PC-9 (cell line): ENCODE results near the gene ADAMTSL2. TPM values are rescaled to one million over a fixed set of nuclear protein-coding genes. Genes with fewer than 3 reads are reported as not detected.

Experiments
- BruUV-seq: library from RNA; stranded (reverse); fragments of 400-500 nt; replicated peaks from 2 replicates; lab custom pipeline; 2021; lab: Mats Ljungman, UMichigan
- CTCF ChIA-PET: fragments of 300-600 bp; sonication (Branson Sonifier 250); formaldehyde crosslinking; loops from one replicate; lab custom pipeline; 2022; ENCODE audit warnings: antibody characterized with exemption; lab: Charles Lee
- POLR2A ChIA-PET: fragments of 300-600 bp; sonication (Branson Sonifier 250); formaldehyde crosslinking; loops from one replicate; lab custom pipeline; 2022; ENCODE audit warnings: antibody characterized with exemption; ENCODE audit not compliant: unreplicated experiment; lab: Charles Lee
- DNase-seq, 2 experiments: peaks; one replicate each; pipeline versions ENCODE4 v3.0.0 to v3.0.0-alpha.2; 2015 to 2022; ENCODE audit warnings: mixed read lengths in 1 of 2
- H2AFZ ChIP-seq: fragments of 200-600 bp; sonication (generic); 2 replicates; pipeline ENCODE4 v1.8.1; 2017; ENCODE audit warnings: antibody characterized with exemption
- H3F3A ChIP-seq: fragments of 200-600 bp; sonication (generic); 2 replicates; pipeline ENCODE4 v1.8.1; 2017; ENCODE audit warnings: antibody characterized with exemption, mild to moderate bottlenecking, low read depth; ENCODE audit not compliant: insufficient read depth
- H3K27ac ChIP-seq: fragments of 200-600 bp; sonication (generic); 2 replicates; pipeline ENCODE4 v1.6.1; 2016; ENCODE audit warnings: mixed run types
- H3K27me3 ChIP-seq: fragments of 200-600 bp; sonication (generic); 2 replicates; pipeline ENCODE4 v1.6.1; 2016; ENCODE audit warnings: low read depth, mixed run types; ENCODE audit not compliant: insufficient read depth
- H3K36me3 ChIP-seq: fragments of 200-600 bp; sonication (generic); 2 replicates; pipeline ENCODE4 v1.6.1; 2016; ENCODE audit warnings: low read depth, mixed run types
- H3K4me1 ChIP-seq: fragments of 200-600 bp; sonication (generic); replicated peaks from 2 replicates; pipeline ENCODE4 v1.6.1; 2016; ENCODE audit warnings: mixed run types; ENCODE audit not compliant: insufficient read depth
- H3K4me2 ChIP-seq: fragments of 200-600 bp; sonication (generic); 2 replicates; pipeline ENCODE4 v1.6.1; 2017; ENCODE audit warnings: mixed run types
- H3K4me3 ChIP-seq: fragments of 200-600 bp; sonication (generic); 2 replicates; pipeline ENCODE4 v1.6.1; 2016; ENCODE audit warnings: mixed run types
- H3K79me2 ChIP-seq: fragments of 200-600 bp; sonication (generic); 2 replicates; pipeline ENCODE4 v1.6.1; 2017; ENCODE audit warnings: low read depth, mixed run types
- H3K9me2 ChIP-seq: fragments of 200-600 bp; sonication (generic); 2 replicates; pipeline ENCODE4 v1.8.1; 2017; ENCODE audit warnings: mild to moderate bottlenecking; ENCODE audit not compliant: insufficient read depth
- H3K9me3 ChIP-seq: fragments of 200-600 bp; sonication (generic); 2 replicates; pipeline ENCODE4 v1.8.1; 2016; ENCODE audit warnings: low read depth; ENCODE audit not compliant: insufficient read depth
- H4K20me1 ChIP-seq: fragments of 200-600 bp; sonication (generic); 2 replicates; pipeline ENCODE4 v1.8.1; 2017; ENCODE audit not compliant: insufficient read depth
- EZH2 ChIP-seq: fragments of 200-600 bp; sonication (generic); IDR thresholded peaks from 2 replicates; pipeline ENCODE4 v1.8.0; 2017; ENCODE audit warnings: antibody characterized with exemption, low read depth
- intact Hi-C: fragments of 100-400 bp; cut with micrococcal nuclease; formaldehyde crosslinking; loops from one replicate; pipeline ENCODE4 v1.10.0; 2022; ENCODE audit not compliant: unreplicated experiment
- total RNA-seq: library from RNA; stranded (reverse); gene quantifications from 2 replicates; pipeline ENCODE4 v1.2.3, GENCODE V29; 2021
- TF ChIP-seq, protein P1 (sequence below): fragments of 200-600 bp; sonication (generic); conservative IDR thresholded peaks from 2 replicates; pipeline ENCODE4 v1.6.1; 2017; ENCODE audit warnings: mixed run types, antibody characterized with exemption, mild to moderate bottlenecking, moderate library complexity

The ADAMTSL2 gene
- total RNA-seq, 1 experiment from 2014 or later = 0.39 TPM

DNA sequence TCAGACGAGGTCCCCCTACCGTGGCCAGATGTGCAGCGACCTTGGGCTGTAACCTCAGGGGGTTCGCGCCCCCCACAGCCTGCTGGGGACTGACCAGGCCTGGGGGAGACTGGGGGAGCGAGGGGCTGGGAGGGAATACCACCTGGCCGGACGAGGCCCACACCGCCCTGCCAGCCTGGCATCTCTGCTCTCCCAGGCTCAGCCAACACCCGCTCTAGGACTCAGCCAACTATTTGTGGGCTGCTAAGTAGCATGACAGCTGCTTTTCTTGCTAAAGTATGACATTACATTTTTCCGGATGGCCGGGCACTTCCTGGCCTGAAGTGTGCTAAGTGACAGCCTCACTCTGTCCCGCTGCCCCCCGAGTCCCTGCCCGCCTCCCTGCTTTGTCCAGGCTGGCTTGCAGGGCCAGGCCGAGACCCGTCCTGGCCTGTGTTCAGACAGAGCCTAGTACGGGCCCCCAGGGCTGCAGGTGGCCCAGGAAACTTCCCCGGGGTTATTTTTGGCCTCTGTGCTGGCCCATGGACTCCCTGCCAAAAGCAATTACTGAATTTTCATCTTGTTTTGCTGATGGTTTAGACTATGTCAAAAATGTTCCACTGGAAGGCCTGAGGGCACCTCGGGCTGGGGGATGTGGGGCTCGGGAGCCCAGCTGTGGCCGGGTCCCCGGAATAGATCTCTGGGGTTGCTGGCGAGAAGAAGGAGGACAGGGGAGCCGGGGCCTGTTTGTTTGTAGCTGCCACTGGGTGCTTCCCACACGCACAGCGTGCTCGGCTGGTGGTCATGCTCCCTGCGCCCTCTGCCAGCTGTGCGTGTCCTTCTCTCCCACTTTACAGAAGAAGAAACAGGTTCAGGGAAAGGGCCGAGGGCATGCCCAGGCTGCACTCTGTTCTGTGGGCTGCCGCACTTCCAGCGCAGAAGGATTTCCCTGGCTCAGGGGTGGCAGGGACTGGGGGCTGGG lies 42.2 kb upstream of the ADAMTSL2 start:
- BruUV-seq = no TSS peak
- Histone ChIP-seq H2AFZ (no peak overlapping the region), H3K4me2 (no peak overlapping the region), H4K20me1 (no peaks in the 10 kb centered on the region), H3K9me3 (no peaks in the 10 kb centered on the region), H3K36me3 (no peaks in the 10 kb centered on the region), H3K27ac (no peak overlapping the region), H3K27me3 (peaks cover 73% of the 10 kb centered on the region), H3K9me2 (no peaks in the 10 kb centered on the region), H3K4me3 (no peak overlapping the region), H3K4me1 (no peaks in the 10 kb centered on the region), H3K79me2 (no peaks in the 10 kb centered on the region), H3F3A (peaks cover 8% of the 10 kb centered on the region)
- intact Hi-C loops = no loop called here
- POLR2A ChIA-PET = no interaction called here
- CTCF ChIA-PET = no interaction called here
- TF ChIP-seq, protein P1, sequence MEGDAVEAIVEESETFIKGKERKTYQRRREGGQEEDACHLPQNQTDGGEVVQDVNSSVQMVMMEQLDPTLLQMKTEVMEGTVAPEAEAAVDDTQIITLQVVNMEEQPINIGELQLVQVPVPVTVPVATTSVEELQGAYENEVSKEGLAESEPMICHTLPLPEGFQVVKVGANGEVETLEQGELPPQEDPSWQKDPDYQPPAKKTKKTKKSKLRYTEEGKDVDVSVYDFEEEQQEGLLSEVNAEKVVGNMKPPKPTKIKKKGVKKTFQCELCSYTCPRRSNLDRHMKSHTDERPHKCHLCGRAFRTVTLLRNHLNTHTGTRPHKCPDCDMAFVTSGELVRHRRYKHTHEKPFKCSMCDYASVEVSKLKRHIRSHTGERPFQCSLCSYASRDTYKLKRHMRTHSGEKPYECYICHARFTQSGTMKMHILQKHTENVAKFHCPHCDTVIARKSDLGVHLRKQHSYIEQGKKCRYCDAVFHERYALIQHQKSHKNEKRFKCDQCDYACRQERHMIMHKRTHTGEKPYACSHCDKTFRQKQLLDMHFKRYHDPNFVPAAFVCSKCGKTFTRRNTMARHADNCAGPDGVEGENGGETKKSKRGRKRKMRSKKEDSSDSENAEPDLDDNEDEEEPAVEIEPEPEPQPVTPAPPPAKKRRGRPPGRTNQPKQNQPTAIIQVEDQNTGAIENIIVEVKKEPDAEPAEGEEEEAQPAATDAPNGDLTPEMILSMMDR = no peak
- TF ChIP-seq EZH2 = no peak
- no peak for DNase-seq

DNA sequence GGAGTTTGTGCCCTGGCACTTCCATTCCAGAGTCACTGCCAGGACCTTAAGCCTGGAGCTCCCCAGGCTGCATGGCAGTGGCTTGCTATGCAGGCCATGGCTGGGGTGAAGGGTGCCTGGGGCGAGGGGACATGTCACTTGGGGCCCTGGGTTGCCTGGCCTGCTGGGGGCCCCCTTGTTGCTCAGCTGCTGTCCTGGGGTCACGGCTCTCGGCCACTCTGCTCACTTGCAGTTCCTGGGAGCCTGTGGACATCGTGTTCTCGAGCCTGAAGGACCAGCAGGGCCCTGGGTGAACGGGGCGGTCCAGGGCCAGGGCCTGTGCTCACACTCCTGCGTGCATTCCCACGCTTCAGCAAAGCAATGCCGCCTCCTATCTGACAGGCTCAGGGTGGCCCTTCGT lies 41.1 kb upstream of the ADAMTSL2 start:
- no peak for DNase-seq
- ChIA-PET CTCF (no interaction called here), POLR2A (no interaction called here)
- Histone ChIP-seq H3K9me2 (no peaks in the 10 kb centered on the region), H2AFZ (no peak overlapping the region), H3K79me2 (no peaks in the 10 kb centered on the region), H4K20me1 (no peaks in the 10 kb centered on the region), H3K27me3 (peaks cover 81% of the 10 kb centered on the region), H3K4me1 (no peaks in the 10 kb centered on the region), H3K4me3 (no peak overlapping the region), H3K9me3 (no peaks in the 10 kb centered on the region), H3K27ac (no peak overlapping the region), H3K4me2 (no peak overlapping the region), H3K36me3 (no peaks in the 10 kb centered on the region), H3F3A (peaks cover 8% of the 10 kb centered on the region)
- no TSS peak for BruUV-seq
- no peak for TF ChIP-seq EZH2
- TF ChIP-seq, protein P1 = no peak
- intact Hi-C loops = no loop called here

DNA sequence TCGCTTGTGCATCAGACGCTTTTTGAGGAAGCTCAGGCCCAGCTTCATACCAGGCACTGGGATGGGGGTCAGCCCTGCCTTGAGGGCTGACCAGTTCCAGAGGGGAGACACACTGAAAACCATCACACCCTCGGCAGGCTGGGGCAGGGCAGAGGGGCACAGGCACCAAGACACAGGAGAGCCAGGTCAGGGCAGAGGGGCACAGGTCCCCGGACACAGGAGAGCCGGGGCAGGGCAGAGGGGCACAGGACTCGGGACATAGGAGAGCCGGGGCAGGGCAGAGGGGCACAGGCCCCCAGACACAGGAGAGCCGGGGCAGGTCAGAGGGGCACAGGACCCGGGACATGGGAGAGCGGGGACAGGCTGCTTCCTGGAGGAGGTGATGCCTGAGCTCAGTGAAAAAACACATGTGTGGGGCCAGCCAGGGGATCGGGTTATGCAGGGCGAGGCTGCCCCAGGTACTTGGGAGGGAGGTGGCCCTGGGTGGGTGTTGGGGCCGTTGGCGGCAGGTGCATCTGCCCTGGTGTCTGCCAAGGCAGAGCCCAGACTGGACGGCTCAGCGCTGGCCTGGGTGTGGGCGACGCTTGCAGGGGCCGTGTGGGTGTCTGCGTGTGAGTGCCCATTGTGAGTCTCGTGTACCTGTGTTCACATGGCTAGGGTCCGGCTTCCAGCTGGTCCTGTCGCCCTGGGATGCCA lies 40.5 kb upstream of the ADAMTSL2 start:
- intact Hi-C loops = no loop called here
- CTCF ChIA-PET = no interaction called here

More for the DNA sequence above, 40.5 kb upstream of the ADAMTSL2 start:
- no peaks in the 10 kb centered on the region for H3K9me2 ChIP-seq
- peaks cover 8% of the 10 kb centered on the region for H3F3A ChIP-seq
- H3K79me2 ChIP-seq = no peaks in the 10 kb centered on the region
- no peaks in the 10 kb centered on the region for H3K9me3 ChIP-seq
- no peaks in the 10 kb centered on the region for H3K4me1 ChIP-seq
- H4K20me1 ChIP-seq = no peaks in the 10 kb centered on the region
- no peak overlapping the region for H3K27ac ChIP-seq
- TF ChIP-seq EZH2 = no peak
- TF ChIP-seq, protein P1 = no peak
- no peaks in the 10 kb centered on the region for H3K36me3 ChIP-seq
- BruUV-seq = no TSS peak
- H3K4me2 ChIP-seq = no peak overlapping the region
- no peak overlapping the region for H2AFZ ChIP-seq
- no peak for DNase-seq
- peaks cover 82% of the 10 kb centered on the region for H3K27me3 ChIP-seq
- POLR2A ChIA-PET = interaction anchor here (0.6 kb wide), 1 partner anchor 44 kb away, joined by 3 read pairs; no protein-coding TSS in a partner anchor
- H3K4me3 ChIP-seq = no peak overlapping the region
